ENCODE data around the gene HOXC10.

DNA sequence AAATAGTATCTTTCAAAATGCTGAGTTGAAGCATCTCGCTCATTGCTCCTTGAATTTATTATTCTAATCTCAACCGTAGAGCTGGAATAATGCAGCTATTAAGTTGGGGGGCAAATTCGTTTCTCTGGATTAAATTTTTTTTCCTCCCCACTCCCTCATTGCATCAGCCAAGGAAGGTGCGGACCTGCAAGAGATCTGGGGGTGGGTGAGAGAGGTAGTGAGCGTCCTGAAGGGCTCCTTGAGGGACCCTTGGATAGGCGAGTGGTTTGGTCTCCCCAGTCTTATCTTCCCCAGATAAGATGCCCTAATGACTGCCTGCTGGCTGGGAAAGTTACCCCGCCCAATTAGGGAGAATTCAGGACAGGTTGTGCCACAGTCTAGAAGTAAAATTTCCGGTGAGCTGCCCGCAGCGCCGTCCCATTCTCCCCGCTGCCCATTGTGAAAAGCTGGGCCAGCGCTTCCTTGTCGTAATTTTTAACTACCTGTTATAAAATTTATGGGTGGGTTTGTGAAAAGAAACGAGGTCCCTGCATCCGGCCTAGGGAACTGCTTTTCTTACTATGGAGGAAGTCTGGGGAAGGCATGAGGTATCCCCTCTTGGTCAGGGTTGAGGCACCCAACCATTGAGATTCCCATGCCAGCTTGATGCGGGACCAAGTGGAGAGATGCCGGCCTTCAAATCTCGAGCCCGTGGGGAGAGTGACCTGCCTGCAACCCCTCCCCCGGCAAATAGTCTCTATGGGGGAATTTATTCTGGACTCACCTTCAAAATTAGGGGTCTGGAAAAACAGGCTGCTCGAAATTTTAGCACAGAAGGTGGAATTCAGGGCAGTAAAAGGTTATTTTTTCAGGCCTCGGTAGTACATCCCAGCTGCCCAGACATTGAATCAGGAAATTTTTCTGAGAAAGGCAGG is 30.3 kb downstream of the HOXC10 start:
- TF ChIP-seq, protein P1, sequence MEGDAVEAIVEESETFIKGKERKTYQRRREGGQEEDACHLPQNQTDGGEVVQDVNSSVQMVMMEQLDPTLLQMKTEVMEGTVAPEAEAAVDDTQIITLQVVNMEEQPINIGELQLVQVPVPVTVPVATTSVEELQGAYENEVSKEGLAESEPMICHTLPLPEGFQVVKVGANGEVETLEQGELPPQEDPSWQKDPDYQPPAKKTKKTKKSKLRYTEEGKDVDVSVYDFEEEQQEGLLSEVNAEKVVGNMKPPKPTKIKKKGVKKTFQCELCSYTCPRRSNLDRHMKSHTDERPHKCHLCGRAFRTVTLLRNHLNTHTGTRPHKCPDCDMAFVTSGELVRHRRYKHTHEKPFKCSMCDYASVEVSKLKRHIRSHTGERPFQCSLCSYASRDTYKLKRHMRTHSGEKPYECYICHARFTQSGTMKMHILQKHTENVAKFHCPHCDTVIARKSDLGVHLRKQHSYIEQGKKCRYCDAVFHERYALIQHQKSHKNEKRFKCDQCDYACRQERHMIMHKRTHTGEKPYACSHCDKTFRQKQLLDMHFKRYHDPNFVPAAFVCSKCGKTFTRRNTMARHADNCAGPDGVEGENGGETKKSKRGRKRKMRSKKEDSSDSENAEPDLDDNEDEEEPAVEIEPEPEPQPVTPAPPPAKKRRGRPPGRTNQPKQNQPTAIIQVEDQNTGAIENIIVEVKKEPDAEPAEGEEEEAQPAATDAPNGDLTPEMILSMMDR (conservative IDR thresholded peaks at IDR 0.05; ENCODE audit: low read length): no peak
- no peak for TF ChIP-seq EZH2phosphoT487 (IDR thresholded peaks at IDR 0.05; ENCODE audit: borderline replicate concordance)

All from Loucy (cell line).